GM12872 (cell line): Measurements from ENCODE around the gene EML1.

Source experiments
- CTCF ChIP-seq: IDR thresholded peaks from 3 replicates; pipeline ENCODE4 v1.5.1; 2011; ENCODE audit warnings: low read depth, mild to moderate bottlenecking, low read length, moderate library complexity; ENCODE audit not compliant: insufficient read depth

The EML1 gene

GRCh38 chr14:99872786-99873440, 79.7 kb downstream of the EML1 start:
- TF ChIP-seq CTCF, result no peak

GRCh38 chr14:99873653-99874052, 80.4 kb downstream of the EML1 start:
- no peak for TF ChIP-seq CTCF

- no peak for TF ChIP-seq CTCF
These were observed 81.1 kb downstream of the EML1 start for GRCh38 chr14:99874306-99874705.

GRCh38 chr14:99875421-99875820, 82.2 kb downstream of the EML1 start:
- no peak for TF ChIP-seq CTCF

GRCh38 chr14:99875836-99876235, 82.6 kb downstream of the EML1 start:
- no peak for TF ChIP-seq CTCF

GRCh38 chr14:99876406-99876805, 83.2 kb downstream of the EML1 start:
- no peak for TF ChIP-seq CTCF

GRCh38 chr14:99878563-99878962, 85.3 kb downstream of the EML1 start:
- TF ChIP-seq CTCF, result no peak
